HG02973 (cell line): ENCODE results near the gene SLC23A3.

ENCODE experiments used
- ATAC-seq: cut with Tn5 transposase; IDR thresholded peaks from one replicate; pipeline ENCODE4 v1.9.1; 2021; ENCODE audit warnings: moderate library complexity; ENCODE audit not compliant: unreplicated experiment

The SLC23A3 gene

DNA sequence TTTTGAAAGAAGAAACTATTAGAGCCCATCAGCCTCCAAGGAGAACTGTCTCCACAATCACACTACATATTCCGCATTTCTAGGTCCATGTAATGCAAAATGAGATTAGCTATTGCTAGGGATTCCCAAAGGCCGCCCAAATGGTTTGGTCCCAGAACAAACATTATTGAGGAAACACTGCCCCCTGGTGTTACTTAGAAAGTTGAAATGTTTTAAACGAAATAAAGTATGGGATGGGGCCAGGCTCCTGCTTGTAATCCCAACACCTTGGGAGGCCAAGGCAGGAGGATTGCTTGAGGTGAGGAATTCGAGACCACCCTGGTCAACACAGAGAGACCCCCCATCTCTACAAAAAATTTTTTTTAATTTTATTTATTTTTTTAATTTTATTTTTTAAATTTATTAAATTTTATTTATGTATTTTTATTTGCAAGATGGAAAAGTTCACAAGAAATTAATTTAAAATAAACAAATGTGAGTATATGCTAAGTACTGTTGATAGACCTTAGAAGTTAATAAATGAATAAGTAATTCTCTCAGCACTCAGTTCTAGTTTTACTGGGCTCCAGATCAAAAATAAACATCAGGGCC is 14.7 kb downstream of the SLC23A3 start:
- no peak for ATAC-seq

DNA sequence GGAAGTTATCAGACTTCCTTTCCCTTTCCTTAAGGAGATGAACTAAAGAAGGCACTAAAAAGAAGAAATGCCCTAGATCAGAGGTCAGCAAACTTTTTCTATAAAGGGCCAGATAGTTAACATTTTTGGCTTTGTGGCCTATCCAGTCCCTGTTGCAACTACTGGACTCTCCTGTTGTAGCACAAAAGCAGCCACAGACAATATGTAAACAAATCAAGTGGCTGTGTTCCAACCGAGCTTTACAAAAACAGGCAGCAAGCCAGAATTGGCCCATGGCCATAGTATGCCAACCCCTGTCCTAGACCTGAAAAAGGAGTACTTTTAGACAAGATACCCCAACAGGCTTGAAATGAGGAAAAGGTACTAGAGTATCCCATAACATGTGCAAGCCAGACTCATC is 20.2 kb downstream of the SLC23A3 start:
- no peak for ATAC-seq

DNA sequence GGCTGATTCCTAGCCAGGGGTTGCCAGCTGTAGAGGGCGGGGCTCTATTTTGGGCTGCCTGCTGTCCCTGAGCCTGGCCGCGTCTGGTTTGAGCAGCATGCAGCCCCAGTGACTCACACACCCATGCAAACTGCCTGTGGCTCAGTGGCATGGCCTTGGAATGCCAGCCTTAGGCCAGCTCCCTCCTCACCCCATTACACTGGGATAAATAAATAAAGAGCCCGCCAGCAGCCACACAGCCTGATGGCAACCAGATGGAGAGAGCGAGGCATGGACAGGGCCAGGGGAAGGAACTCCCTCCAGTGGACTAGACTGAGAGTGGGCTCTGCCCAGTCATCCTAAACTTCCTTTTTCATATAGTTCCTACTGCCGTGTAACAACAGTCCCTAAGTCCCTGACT is 27.5 kb downstream of the SLC23A3 start:
- no peak for ATAC-seq

DNA sequence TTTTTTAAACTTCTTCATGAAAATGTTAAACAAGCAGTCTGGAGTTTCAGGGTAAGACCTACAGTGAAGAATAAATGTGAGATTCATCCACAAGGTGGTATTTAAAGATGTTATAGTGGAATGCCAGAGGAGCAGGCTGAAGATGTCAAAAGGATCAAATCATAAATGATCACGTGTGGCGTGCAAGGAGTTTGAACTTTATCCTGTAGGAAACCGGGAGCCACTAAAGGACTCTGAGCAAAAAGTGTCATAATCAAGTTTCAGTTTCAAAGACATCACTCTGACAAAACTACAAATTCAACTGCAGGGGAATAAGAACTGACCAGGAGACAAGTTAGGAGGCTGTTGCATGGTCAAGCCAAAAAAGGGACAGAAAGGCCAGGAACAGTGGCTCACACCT is 29.1 kb downstream of the SLC23A3 start:
- ATAC-seq, result no peak

DNA sequence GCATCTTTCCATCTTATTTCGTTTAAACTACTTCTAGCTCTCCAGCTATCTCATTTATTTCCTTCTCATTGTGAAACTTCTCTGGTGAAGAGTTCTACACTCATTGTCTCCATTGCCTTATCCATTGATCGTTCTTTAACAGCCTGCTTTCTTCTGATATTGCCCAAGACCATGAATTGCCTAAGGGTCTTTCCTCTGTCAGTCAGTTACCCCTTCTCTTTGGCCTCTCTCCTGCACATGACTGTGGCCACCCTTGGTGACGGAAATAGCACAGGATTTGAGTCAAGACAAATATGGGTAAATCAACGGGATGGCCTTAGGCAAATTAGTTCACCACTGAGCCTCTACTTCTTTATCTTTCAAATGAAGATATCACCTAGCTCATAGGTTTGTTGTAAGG is 35.9 kb downstream of the SLC23A3 start:
- no peak for ATAC-seq

DNA sequence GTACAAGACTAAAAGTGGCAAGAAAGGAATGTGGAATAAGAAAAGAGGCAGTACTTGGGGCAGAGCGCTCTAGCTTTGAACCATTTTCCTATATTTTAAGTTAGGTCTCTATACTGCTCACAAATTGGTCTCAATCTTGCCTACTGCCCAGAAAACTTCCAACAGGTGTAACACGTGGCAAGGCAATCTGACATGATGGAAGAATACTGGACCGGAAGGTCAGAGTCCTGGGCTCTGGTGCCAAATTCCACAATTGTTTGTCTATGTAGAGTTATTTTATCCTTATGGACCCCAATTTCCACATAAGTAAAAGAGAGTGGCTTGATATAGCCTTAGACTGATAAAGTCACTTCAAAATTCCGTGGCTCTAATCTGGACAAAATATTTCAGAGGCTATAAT is 38.1 kb downstream of the SLC23A3 start:
- ATAC-seq, result no peak

DNA sequence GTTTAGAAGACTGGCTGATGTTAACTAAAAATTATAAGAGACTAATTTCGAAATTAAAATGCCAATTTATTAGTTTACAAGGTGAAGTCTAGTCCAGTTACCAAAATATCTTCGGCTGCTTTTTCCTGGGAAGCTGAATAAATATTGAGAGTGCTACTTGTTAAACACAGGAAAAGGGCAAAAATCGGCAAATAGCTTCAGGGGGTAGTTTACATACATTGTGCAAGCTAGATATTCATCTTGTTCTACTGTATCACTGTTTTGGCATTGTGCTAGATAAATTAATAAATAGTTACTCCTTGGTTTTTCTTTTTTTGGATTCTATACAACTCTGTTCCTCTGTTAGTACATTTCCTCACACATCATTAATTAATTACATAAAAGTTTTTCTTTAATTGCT is 38.5 kb downstream of the SLC23A3 start:
- ATAC-seq, result no peak

DNA sequence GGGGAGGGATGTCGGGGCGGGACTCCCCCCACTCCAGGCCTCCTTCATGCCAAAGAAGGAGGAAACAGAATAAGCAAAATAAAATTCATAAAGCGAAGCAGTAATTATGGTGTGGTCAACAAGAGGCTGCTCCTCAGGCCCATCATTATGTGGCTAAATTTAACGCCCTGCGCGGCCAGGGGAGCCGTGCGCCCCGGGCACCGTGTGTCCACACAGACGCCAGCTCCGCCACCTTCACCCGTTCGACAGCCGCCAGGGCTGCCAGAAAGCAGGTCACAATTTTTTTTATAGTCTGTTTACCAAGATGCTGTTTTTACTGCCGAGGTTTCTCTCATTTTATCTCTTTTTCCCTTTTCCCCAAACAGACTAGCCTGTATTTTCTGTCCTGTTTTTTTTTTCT is 40.2 kb downstream of the SLC23A3 start:
- ATAC-seq, result no peak

DNA sequence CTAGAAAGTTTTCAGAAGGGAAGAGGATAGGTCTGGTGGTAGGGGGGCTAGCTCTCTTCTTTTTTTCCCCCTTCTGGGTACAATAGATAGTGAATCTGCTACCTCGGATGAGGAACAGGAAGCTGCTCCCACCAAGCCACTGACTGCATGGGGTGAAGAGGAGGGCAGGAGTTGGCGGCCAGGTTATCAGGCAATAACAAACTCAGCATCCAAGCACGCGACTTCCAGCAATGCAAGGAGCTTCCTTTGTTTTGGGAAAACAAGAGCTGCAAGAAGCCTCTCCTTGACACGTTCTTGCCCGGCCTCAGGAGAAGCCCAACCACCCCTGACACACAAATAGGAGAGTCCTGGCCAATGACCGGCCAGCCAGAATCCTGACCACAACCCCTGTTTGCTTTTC is 41.4 kb downstream of the SLC23A3 start:
- no peak for ATAC-seq

DNA sequence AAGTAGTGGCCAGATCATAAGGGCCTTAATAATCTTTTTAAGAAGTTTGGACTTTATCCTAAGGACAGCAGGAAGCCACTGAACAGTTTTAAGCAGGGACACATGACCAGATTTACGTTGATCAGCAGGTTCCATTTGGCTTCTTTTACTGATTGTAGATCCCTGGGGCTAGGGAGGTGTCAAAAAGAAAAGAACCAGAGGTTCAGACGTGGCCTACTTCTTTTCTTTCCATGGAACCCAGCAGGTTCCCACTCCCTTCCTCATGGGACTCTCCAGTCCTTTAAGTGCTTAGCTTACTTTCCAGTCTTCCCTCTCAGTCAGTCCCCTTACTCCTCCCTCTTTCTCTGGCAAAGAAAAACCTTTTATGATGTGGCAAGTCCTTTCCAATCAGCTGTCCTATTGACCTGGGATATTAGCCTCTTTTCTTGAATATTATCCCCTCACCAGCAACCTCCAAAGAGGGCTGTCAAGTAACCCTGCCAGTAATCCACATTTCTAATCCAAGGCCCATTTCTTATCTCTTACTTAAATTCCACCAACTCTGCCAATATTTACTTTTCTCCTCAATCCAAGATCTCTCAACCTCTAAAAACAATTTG is 42.7 kb downstream of the SLC23A3 start:
- no peak for ATAC-seq

DNA sequence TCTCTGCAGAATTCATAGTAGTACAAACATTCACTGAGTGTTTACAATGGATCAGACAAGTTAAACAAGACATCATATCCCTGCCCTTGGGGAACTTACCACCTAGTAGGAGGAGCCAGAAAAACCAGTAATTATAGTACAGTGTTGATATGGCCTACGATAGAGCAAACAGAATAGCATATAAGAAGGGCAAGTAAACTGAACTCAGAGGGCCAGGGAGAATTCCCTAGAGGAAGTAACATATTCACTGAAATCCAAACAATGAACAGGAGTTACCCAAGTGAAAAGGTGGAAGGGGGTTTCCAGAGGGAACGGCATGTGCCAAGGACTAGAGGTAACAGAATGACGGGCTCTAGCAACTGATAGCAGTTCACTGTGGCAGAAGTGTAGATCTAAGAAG is 43.3 kb downstream of the SLC23A3 start:
- ATAC-seq, result no peak

DNA sequence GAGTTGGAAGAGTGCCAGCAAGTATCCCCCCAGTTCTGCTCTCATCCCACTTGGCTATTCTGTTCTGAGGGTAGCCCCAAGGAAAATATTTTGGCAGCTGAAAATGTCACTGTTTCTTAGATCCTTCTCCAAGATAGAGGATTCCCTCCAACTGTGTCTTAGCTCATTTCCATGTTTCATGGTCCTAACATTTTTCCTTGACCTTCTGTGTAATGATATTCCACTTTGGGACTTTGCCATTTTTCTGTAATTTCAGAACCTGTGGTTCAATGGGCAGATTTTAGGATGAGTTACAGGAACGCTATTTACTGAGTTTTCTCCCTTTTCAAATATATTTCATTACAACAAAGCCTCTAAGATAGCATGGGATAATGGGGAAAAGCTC is 44.0 kb downstream of the SLC23A3 start:
- no peak for ATAC-seq

DNA sequence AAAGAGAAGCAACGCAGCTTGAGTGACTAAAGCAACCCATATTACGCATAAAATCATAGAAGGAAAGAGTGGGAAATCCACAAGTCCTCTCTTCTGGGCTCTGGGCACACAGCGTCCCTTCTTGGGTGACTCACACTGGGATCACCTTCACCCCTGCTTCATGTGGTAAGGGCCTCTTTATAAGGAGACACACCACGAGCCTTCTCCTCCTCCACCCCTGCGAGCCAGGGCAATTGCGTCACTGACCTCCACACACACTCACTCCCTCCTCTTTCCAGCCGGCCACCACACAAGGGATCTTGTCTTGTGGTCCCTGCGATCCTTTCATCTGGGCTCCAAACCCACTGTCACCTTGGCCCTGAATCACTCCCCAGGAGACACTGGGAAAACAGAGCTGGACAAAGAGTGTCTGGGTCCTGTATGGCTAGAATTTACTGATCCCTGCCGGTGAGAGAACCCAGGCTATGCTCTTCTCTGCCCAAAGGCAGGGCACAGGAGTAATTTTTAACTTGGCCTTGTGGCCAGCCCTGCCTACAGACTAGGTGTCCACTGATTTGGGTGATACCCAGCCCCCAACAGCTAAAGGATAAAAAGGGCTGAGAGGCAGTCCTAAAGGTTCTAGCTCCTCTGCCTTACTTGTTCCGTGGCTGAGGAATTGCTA is 44.5 kb downstream of the SLC23A3 start:
- ATAC-seq, result no peak

DNA sequence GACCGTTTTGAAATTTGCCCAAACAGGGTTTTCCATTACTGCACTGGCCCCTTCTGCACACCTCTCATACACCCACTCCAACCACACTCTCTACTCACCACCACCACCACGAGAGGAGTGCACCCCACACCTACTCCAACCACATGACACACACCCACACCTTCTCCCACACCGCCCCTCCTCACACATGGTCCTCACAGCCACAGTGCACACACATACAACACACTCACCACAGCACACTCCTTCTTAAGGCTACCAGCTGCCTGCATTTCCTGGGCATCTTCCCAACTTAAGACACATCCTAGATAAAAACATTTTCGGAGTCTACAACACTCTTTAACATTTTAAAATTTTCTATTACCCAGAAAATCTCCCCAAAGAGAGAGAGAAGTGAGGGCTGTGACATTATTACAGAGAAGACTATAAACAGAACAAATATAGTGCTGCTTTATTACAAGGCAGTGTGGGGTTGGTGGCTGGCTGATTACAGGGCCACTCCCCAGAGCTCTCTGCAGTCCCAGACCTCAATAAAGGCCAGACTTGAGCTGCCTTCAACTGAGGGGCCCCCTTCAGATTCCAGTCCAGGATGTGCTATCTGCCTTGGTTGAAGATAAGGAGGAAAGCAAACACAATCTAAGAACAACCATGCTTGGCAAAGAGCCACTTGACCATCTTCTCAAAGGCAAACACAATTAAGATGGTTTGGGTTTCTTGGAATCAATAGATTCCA is 45.3 kb downstream of the SLC23A3 start:
- ATAC-seq, result no peak

DNA sequence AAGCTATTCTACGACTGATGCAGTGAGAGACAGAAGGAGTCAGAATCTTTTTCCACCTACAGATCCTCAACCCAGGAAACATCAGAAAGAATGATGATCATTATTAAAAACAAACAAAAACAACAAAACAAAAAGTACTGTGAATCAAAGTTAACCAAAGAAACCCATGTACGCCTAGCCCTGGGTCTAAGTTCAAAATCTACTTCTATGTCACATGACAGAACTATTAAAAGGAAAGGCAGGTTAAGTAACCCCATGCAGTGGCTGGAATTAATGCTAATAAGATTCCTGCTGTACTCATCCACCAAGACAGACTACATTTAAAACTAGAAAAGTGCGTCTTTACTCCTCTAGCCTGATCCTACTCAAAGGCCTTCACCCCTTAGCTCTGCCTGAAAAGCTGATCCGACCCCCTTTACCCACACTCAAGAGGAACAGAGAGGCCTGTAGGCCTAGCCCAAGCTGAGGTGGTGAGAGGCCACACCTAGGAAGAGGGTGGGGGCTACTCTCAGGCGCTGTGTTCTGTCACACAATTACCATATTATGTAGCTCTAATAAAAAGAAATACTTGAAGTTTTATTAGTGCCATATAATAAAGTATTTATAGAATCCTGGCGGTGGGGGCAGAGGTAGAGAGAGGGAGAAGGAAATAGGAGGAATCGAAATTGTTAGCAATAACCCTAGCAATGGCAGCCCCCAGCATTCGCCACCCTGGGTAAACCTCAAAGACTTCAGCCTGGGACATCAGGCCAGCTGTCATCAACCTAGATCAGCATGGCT is 46.3 kb downstream of the SLC23A3 start:
- ATAC-seq, result no peak

DNA sequence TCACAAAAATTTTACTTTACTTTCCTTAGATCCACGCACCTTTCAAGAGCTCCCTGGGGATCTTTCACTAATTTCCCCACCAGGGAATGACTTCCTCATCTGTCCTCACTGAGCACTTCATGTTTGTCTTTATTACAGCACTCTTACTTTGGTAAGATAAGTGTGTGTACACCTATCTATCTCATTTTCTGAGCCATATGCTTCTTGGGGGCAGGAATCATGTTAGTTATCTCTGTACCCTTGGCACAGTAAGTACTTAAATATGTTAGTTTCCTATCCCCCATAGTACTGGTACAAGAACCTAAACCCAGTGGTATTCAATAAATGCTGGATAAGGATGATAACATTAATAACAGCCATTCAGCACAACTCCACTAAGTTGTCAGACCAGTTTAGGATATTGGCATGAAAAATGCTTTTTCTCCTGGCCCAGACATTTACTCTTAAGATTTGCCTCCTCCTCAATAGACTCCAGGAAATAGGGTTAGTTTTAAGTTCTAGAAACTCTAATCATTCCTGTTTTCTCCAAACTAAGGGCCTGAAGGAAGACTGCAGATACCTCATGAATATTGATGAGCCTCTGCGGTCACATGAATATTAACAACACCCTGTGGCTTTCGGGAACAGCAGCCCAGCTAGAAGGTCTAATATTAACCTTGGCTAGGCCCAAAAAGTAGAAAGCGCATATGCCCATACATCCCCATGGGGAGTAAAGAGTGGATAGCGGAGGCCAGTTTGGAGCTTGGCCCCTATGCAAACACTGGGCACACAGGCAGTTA is 47.4 kb downstream of the SLC23A3 start:
- ATAC-seq, result no peak

DNA sequence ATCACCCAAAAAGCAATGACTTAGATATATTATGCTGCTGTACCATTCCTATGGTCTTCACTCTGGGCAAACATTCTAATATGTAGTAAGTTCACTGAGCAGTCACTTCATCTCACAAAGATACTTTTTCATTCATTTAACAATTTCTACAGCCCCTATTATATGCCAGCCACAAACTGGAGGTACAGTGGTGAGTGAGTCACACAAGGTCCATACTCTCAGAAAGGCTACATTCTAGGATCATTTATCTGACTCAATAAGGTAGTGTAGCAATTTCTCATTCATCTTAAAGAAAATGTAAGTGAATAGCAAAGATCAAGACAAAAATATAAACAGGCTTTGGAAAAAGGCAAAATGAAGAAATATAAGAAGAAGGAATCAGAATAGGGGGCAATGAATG is 49.7 kb downstream of the SLC23A3 start:
- ATAC-seq, result no peak

DNA sequence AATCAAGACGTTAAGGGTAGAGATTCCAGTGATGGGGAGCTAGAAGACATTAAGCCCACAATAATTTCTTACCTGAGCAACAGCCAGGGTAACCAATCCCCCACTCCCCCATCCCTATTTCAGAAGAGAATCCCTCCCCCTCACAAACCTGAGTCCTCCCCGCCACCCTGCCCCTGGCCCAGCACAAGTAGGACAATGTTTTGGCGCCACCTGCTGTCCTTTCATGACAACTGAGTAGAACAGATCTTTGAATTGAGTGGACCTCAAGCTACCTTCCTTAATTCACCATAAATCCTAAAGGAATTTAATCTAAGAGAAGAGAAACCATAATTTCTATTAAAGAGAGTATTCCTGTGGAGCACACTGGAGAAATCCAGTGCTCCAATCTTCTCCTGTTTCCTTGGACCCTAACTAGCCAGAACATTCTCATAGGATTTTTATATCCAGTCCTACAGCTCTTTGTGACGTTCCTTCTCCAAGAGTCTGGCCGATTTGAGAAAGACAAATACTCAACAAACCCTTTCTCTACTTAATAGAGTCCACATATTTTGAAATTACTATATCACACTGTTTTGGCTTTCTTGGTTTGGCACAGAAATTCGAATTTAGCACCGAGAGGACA is 50.3 kb downstream of the SLC23A3 start:
- ATAC-seq, result no peak

DNA sequence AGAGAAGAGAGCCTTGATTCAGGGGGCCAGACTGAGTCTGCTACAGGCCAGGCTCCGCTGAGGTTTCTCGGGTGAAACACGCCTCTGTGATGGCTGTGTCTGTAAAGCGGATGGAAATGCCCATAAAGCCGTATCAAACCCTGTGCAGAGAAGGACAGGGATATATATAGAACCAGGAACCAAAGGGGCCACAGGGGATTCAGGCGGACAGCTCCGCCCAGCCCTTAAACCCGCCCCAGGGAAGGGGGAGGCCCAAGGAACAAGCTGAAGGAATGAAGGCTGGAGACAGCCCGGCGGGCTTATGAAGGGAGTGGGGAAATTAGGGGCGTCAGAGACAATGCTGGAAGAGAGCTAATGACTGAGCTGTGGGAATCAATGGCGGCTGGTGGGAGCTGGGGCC is 51.3 kb downstream of the SLC23A3 start:
- ATAC-seq, result no peak
